SK-N-SH treated with all-trans-retinoic acid at 6 μM for 48 hours (cell line): ENCODE data around the gene HSP90AA1.

Experiments used
- ARNTL ChIP-seq: fragments of 450-650 bp; formaldehyde crosslinking; IDR thresholded peaks from 2 replicates; pipeline ENCODE4 v1.5.0; 2020; ENCODE audit warnings: low read depth, mild to moderate bottlenecking, moderate library complexity, borderline replicate concordance
- ZNF8 ChIP-seq: fragments of 450-650 bp; formaldehyde crosslinking; IDR thresholded peaks from 2 replicates; pipeline ENCODE4 v1.5.0; 2020; ENCODE audit warnings: mild to moderate bottlenecking, moderate library complexity

DNA sequence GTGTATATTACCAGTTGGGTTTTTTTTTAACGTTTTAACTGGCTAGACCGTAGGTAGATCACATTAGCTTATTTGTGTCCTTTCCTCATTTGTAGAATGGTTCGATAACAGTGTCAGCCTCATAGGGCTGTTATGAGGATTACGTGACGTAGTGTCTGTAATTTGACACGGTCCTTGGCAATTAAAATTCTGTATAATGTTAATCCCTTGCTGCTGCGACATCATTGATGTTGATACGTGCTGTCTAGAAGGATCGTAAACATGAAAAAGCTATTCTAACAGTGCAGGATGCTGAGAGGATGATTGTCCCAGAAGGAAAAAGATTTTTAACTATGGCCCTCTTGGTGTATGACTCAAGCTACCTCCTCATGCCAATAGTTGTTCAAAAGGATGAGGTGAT, 50.9 kb downstream of the HSP90AA1 start:
- TF ChIP-seq ZNF8 (CRISPR knock-in tag) (no peak), ARNTL (CRISPR knock-in tag) (no peak)
